Stimulated activated CD4-positive, alpha-beta T cell treated with anti-CD3 and anti-CD28 coated beads, Interleukin-1b, Interleukin-23, amount 100 ng/mL, for 24 hours (primary cell): ENCODE results near the gene BCL7C.

ENCODE experiments used
- DNase-seq, 4 experiments: peaks; one replicate each; pipeline ENCODE4 v3.0.0-alpha.2; 2020; ENCODE audit warnings: low read depth in 4 of 4, low spot score in 1 of 4

The BCL7C gene

GRCh38 chr16:30922960-30923535 is 29.2 kb upstream of the BCL7C start:
- DNase-seq = peak; percentile 84 to 96 (median 90)

- peak; percentile 97 to 100 (median 98) for DNase-seq
Measured at GRCh38 chr16:30922420-30922959, 28.6 kb upstream of the BCL7C start.

DNA sequence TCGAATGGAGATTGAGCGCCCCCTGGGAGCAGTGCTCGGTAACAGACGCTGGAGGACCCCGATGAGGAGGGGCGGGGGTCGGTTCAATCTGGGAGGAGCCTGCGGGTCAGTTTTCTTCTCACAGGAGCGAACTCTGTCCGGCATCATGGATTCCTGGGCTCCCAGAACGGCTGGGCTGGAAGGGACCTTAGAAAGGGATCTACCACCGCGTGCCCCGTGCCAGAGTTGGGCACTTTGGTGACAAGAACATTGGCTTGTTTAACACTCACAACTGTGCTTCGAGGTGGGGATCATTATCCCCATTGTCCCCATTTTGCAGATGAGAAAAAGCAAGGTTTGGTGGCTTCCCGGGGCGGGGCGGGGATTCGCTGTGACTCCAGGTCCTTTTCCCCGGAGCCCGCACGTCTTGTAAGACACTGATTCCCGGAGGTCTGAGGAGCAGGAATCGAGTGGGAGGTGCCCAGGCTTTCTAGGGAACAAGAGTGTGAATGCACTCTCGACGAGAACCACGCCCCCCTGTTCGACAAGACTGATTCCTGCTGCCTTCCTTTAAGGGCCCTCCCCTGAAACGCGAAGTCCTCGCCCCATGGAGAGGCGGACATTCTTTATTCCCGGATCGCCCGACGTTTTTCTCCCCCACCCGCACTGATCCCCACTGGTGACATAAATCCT is 28.0 kb upstream of the BCL7C start:
- DNase-seq = peak; percentile 62 to 79 (median 74)

- no peak for DNase-seq
Measured at GRCh38 chr16:30921459-30921747, 27.5 kb upstream of the BCL7C start.

DNA sequence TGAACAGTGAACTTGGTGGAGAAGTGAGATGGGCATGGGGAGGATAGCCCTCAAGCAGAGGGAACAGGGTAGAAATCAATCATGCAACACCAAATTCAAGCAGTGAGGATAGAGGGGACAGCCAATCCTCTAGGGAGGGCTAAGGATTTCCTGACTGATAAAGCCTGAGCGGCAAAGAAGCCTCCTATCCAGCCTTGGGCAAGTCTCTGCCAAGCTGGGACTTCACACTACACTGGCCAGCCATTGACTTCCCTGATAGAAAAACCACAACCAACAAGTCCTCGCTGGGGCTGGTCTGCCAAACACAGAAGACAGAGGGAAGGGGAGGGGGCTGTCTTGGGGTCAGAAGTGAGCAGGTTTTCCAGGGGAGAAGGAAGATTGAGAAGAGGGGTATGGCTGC is 27.0 kb upstream of the BCL7C start:
- no peak for DNase-seq

DNA sequence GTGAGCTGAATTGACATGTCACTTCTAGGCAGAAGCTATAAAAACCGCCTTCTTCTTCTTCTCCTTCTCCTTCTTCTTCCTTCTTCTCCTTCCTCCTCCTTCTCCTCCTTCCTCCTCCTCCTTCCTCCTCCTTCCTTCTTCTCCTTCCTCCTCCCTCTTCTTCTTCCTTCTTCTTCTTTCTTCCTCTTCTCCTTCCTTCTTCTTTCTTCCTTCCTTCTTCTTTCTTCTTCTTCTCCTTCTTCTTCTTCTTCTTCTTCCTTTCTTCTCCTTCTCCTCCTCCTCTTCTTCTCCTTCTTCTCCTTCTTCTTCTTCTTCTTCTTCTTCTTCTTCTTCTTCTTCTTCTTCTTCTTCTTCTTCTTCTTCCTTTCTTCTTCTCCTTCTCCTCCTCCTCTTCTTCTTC is 24.7 kb upstream of the BCL7C start:
- no peak for DNase-seq

GRCh38 chr16:30914830-30915229 is 21.0 kb upstream of the BCL7C start:
- no peak for DNase-seq

DNA sequence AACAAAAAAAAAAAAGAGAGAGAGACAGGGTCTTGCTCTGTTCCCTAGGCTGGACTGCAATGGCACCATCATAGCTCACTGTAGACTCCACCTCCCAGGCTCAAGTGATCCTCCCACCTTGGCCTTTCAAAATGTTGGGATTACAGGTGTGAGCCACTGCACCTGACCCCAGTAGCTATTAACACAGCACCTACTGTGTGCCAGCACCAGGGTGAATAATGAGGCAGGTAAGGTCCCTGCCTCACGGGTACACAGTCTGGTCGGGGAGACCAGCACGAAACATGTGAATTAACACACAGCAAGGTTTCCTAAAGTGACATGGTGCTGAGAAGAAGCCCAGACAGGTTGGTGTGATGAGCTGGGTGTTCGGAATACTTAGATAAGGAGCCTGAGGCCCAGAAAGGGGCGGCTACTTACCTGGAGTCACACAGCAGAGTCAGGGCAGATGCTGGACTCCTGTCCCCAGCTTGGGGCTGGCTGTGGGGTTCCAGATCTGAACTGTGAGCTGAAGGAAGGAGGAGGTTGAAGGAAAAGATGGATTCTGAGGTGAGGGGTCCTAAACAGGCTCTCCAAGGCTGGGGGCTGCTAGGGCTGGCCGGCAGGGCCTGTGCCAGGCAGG is 19.0 kb upstream of the BCL7C start:
- no peak for DNase-seq

DNA sequence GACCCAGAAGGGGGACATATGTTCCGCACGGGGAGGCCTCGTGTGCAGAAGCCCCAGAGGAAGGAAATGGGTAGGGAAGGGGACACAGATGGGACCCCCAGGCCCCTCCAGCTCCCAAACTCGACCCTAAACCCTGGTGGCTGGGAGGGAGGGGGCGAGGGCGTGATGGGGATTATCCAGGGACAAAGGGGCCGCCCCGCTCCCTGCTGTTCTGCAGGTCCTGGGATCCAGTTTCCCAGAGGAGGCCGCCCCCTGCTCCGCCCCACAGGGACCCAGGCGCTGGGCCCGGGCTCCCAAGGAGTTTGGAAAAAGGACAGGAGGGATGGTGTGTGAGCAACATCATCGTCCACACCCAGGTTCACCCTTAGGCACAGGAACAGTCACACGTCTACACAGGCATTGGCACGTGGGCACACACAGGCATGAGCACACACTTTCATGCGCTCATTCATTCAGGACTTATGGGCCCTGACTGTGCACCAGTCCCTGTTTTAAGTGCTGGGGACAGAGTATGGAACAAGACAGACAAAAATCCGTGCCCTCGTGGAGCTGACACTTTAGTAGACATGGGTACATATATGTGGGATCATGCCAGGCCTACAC is 16.7 kb upstream of the BCL7C start:
- DNase-seq = no peak

DNA sequence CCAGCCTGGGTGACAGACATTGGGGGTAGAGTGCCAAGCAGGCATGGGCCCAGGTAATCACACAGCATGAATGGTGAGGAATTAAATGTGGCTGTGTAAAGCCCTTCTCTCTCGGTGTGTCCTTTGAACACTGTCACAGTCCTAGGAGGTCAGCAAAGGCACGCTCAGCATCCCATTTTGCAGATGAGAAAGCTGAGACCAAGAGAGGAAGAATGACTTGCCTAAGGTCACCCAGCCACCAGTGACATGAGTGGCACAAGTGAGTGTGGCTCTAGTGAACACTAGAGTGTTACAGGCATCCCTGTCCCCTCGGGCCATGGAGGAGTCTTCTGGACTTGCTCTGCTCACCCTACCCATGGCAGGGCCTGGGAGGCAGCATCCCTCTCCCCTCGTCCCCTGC is 13.2 kb upstream of the BCL7C start:
- no peak for DNase-seq

DNA sequence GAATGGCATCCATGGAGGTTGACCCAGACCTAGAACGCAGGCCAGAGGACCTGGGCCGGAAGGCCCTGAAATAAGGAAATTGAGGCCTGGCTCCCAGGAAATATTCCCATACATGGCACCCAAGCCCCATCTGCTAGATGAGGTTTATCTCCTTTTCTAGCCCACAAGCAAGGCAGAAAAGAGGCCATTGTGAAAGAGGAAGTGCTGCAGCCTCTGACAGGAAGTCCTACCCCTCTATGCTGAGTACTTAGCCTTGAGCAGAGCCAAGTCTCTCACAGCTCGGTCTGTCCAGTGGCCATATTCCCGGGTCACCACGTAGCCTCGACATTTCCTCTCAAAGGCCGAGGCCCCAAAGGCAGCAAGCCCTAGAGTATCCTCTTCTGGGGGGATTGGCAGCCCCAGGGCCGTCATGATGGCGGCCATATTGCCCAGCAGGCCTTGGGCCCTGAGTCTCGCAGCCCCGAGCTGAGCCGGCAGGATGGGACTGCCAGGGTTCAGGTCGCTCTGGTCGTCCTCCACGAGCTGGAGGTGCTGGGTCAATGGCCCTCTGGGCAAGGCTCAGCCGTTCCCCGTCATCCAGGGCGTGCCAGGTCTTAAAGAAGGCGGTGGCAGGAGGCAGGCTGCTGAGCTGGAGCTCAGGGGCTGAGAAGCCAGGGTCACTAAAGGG is 10.4 kb upstream of the BCL7C start:
- no peak for DNase-seq

GRCh38 chr16:30903596-30903995 is 9.7 kb upstream of the BCL7C start:
- no peak for DNase-seq

GRCh38 chr16:30903002-30903401 is 9.1 kb upstream of the BCL7C start:
- DNase-seq = no peak

GRCh38 chr16:30902029-30902972 is 8.4 kb upstream of the BCL7C start:
- DNase-seq = no peak

- DNase-seq = no peak
Measured at GRCh38 chr16:30901201-30902028, 7.5 kb upstream of the BCL7C start.

DNA sequence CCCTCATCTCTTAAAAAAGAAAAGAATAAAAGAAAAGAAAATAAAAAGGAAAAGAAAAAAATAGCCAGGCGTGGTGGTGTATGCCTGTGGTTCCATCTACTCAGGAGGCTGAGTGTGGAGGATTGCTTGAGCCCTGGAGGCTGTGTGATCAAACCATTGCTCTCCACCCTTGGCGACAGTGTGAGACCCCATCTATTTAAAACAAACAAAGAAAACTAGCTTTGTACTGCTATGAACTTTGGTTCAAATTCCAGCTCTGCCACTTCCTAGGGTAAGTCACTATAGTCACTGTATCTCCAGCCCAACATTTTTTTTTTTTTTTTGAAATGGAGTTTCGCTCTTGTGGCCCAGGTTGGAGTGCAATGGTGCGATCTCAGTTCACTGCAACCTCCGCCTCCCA is 6.7 kb upstream of the BCL7C start:
- DNase-seq = no peak

GRCh38 chr16:30899794-30900193 is 5.9 kb upstream of the BCL7C start:
- DNase-seq = no peak

DNA sequence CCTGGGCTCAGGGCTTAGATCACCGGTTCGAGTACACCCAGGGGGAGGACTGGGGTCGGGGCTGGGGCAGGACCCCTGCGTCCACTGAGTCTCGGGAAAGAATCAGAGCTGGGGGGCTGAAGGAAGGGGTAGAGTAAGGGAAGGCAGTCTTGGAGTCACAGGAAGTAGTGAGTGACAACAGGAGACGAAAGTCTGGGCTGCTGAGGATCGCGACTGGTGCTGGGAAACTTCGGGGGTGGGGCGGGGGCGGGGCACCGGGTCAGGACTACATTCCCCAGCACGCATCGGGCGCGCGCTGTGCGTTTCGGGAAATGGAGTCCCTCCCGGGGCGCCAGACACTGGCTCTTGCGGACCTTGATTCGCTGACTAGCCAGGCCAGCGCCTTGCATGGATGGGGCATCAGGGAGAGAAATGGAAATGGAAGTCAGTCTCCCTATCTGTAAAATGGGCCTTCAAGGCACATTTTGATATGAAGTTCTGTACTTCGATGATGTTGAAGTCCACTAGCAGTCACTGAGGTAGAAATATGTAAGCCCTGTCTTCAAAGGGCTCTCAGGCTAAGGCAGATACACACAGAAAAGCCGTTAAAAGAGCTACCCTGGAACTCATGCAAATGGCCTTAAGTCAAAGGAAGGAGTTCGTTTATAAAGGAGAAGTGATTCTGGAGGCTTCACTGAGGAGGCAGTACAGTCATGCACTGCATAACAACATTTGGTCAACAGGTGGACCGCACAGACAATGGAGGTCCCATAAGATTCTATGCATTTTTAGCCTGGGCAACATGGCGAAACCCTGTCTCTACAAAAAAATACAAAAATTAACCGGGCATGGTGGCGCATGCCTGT is 3.2 kb upstream of the BCL7C start:
- peak; percentile 57 to 75 (median 64) for DNase-seq
